ENCODE results near the gene CCDC66.
"Not testable (repeated sequence)": the region's sequence is repeated elsewhere in the genome, so short reads cannot be mapped to it uniquely, and the experiment has no call there.

DNA sequence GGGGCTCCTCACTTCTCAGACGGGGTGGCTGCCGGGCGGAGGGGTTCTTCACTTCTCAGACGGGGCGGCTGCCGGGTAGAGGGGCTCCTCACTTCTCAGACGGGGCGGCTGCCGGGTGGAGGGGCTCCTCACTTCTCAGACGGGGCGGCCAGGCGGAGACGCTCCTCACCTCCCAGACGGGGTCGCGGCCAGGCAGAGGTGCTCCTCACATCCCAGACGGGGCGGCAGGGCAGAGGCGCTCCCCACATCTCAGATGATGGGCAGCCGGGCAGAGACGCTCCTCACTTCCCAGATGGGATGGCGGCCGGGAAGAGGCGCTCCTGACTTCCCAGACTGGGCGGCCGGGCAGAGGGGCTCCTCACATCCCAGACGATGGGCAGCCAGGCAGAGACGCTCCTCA is 27.3 kb downstream of the CCDC66 start:
- not testable (repeated sequence) for TF ChIP-seq TAF1 (IDR thresholded peaks at IDR 0.05; ENCODE audit: borderline replicate concordance, low read depth, low read length)
- TF ChIP-seq, protein P1, sequence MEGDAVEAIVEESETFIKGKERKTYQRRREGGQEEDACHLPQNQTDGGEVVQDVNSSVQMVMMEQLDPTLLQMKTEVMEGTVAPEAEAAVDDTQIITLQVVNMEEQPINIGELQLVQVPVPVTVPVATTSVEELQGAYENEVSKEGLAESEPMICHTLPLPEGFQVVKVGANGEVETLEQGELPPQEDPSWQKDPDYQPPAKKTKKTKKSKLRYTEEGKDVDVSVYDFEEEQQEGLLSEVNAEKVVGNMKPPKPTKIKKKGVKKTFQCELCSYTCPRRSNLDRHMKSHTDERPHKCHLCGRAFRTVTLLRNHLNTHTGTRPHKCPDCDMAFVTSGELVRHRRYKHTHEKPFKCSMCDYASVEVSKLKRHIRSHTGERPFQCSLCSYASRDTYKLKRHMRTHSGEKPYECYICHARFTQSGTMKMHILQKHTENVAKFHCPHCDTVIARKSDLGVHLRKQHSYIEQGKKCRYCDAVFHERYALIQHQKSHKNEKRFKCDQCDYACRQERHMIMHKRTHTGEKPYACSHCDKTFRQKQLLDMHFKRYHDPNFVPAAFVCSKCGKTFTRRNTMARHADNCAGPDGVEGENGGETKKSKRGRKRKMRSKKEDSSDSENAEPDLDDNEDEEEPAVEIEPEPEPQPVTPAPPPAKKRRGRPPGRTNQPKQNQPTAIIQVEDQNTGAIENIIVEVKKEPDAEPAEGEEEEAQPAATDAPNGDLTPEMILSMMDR (IDR thresholded peaks at IDR 0.05): not testable (repeated sequence)

All from SK-N-SH (cell line).